HepG2 (cell line): Measurements from ENCODE around the gene C5orf34. TPM values are rescaled to one million over a fixed set of nuclear protein-coding genes. Genes with fewer than 3 reads are reported as not detected.
A peak's percentile ranks its signal among the peaks of the same experiment; 100 is the strongest.

Experiments used
- ARNT2 ChIP-seq: sonication (generic); formaldehyde crosslinking; IDR thresholded peaks from 2 replicates; pipeline ENCODE4 v1.8.0; 2022; ENCODE audit warnings: mild to moderate bottlenecking, low read depth, missing genetic modification reagents, moderate library complexity
- BRCA1 ChIP-seq: sonication (generic); formaldehyde crosslinking; IDR thresholded peaks from 2 replicates; pipeline ENCODE4 v1.4.0; 2020; ENCODE audit warnings: missing genetic modification reagents
- DMAP1 ChIP-seq: IDR thresholded peaks from 2 replicates; pipeline ENCODE4 v1.6.1; 2016
- GATA4 ChIP-seq: sonication (generic); IDR thresholded peaks from 2 replicates; pipeline ENCODE4 v1.6.1; 2016; ENCODE audit warnings: antibody characterized with exemption, low read depth, borderline replicate concordance
- NR2F1 ChIP-seq, 2 experiments: fragments of 450-650 bp in 1 of 2; formaldehyde crosslinking in 1 of 2; IDR thresholded peaks; 2 replicates each; pipeline versions ENCODE4 v1.5.0 to v1.6.1; 2016 to 2020; ENCODE audit warnings: mild to moderate bottlenecking in 1 of 2, missing compliant biosample characterization in 1 of 2, missing genetic modification reagents in 1 of 2, moderate library complexity in 1 of 2
- TBP ChIP-seq: sonication (generic); formaldehyde crosslinking; IDR thresholded peaks from 2 replicates; pipeline ENCODE4 v1.5.0; 2020; ENCODE audit warnings: missing genetic modification reagents
- TBX3 ChIP-seq: fragments of 450-650 bp; IDR thresholded peaks from 2 replicates; pipeline ENCODE4 v1.6.1; 2017; ENCODE audit warnings: antibody characterized with exemption, mild to moderate bottlenecking, inconsistent platforms, borderline replicate concordance
- YEATS4 ChIP-seq: sonication (generic); formaldehyde crosslinking; IDR thresholded peaks from 2 replicates; pipeline ENCODE4 v1.4.0; 2020; ENCODE audit warnings: missing genetic modification reagents, borderline replicate concordance
- ZBTB42 ChIP-seq: sonication (generic); formaldehyde crosslinking; IDR thresholded peaks from 2 replicates; pipeline ENCODE4 v1.5.0; 2020; ENCODE audit warnings: mild to moderate bottlenecking, missing genetic modification reagents
- ZFP82 ChIP-seq: sonication (generic); formaldehyde crosslinking; IDR thresholded peaks from 2 replicates; pipeline ENCODE4 v1.5.1; 2020; ENCODE audit warnings: mild to moderate bottlenecking, missing genetic modification reagents, borderline replicate concordance
- ZNF382 ChIP-seq: sonication (generic); formaldehyde crosslinking; IDR thresholded peaks from 2 replicates; pipeline ENCODE4 v1.5.0; 2020; ENCODE audit warnings: missing genetic modification reagents, mild to moderate bottlenecking, borderline replicate concordance
- ZNF652 ChIP-seq: IDR thresholded peaks from 2 replicates; pipeline ENCODE4 v1.6.1; 2016; ENCODE audit warnings: low read depth, borderline replicate concordance
- ZNF83 ChIP-seq: sonication (generic); formaldehyde crosslinking; IDR thresholded peaks from 2 replicates; pipeline ENCODE4 v1.4.0; 2020; ENCODE audit warnings: missing genetic modification reagents, mild to moderate bottlenecking, borderline replicate concordance
- ZSCAN21 ChIP-seq: sonication (generic); formaldehyde crosslinking; IDR thresholded peaks from 2 replicates; pipeline ENCODE4 v1.8.0; 2022; ENCODE audit warnings: mild to moderate bottlenecking, missing genetic modification reagents, moderate library complexity, borderline replicate concordance
- polyA plus RNA-seq, 8 experiments: library from polyadenylated mRNA; depleted of rRNA in 3 of 8; stranded (reverse) in 7 of 8; unstranded in 1 of 8; fragments of >200 nt; fragmentation: Illumina TruSeq in 4 of 8; extraction: Trizol in 4 of 8; gene quantifications; 2 replicates each; pipeline versions ENCODE4 v1.2.1 to v1.2.3, GENCODE V29; 2011 to 2016; ENCODE audit warnings: low read depth in 4 of 8, missing spikeins in 1 of 8, mixed read lengths in 1 of 8; ENCODE audit not compliant: insufficient read depth in 1 of 8
- total RNA-seq, 5 experiments: library from RNA; depleted of rRNA; stranded (reverse); fragments of >200 nt; fragmentation: Illumina TruSeq; extraction: Trizol; gene quantifications; 2 replicates each; pipeline ENCODE4 v1.2.3, GENCODE V29; 2016; ENCODE audit warnings: low read depth in 1 of 5
- TF ChIP-seq, protein P1 (sequence below): IDR thresholded peaks from 2 replicates; pipeline ENCODE4 v1.6.1; 2016; ENCODE audit warnings: low read depth, missing genetic modification reagents, missing compliant biosample characterization
- TF ChIP-seq, protein P2 (sequence below): sonication (generic); formaldehyde crosslinking; IDR thresholded peaks from 2 replicates; pipeline ENCODE4 v1.4.0; 2020; ENCODE audit warnings: missing genetic modification reagents
- TF ChIP-seq, protein P3 (sequence below): sonication (generic); formaldehyde crosslinking; IDR thresholded peaks from 2 replicates; pipeline ENCODE4 v1.8.0; 2022; ENCODE audit warnings: mild to moderate bottlenecking, missing genetic modification reagents, moderate library complexity
- TF ChIP-seq, protein P4 (sequence below): sonication (generic); formaldehyde crosslinking; IDR thresholded peaks from 2 replicates; pipeline ENCODE4 v1.5.0; 2020; ENCODE audit warnings: mild to moderate bottlenecking, missing genetic modification reagents

The C5orf34 gene
- total and polyA plus RNA-seq, 2 of the 13 experiments (the other 11 are each of a cell fraction or from before 2014, with no cell fraction given) = 3.2 to 6.4 TPM

DNA sequence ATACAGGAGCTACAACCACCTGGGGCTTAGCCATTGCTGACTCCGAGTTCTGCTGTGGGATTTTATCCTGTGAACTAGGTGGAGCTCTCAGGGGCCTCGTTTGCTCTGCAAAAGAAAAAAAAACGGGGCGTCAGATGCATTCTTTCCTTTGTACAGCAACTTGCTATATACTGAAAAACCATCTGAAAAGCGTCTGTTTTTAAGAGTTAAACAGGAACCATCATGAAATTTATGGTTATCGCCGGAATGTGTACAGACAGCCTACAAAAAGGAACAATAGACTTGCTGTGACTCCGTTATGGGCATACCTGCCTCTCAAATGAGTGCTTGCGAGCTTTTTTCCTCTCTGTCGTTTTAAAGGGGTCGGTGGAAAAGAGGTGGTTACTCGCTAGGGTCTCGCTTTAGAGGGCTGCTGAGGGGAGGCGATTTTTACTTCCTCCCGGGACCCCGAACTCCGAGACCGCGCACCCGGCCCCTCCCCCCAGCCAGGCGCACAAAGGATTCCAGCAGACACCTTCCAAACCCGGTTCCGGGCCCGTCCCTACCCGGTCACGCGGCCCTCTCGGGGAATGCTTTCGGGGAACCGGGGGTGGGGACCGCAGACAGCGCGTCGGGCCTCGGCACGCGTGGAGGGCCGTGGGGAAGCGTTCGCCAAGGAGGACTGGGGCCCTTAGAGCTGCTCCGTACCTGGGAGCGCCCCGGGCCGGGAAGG, 41.1 kb upstream of the C5orf34 start (continued):
- TF ChIP-seq, protein P1, sequence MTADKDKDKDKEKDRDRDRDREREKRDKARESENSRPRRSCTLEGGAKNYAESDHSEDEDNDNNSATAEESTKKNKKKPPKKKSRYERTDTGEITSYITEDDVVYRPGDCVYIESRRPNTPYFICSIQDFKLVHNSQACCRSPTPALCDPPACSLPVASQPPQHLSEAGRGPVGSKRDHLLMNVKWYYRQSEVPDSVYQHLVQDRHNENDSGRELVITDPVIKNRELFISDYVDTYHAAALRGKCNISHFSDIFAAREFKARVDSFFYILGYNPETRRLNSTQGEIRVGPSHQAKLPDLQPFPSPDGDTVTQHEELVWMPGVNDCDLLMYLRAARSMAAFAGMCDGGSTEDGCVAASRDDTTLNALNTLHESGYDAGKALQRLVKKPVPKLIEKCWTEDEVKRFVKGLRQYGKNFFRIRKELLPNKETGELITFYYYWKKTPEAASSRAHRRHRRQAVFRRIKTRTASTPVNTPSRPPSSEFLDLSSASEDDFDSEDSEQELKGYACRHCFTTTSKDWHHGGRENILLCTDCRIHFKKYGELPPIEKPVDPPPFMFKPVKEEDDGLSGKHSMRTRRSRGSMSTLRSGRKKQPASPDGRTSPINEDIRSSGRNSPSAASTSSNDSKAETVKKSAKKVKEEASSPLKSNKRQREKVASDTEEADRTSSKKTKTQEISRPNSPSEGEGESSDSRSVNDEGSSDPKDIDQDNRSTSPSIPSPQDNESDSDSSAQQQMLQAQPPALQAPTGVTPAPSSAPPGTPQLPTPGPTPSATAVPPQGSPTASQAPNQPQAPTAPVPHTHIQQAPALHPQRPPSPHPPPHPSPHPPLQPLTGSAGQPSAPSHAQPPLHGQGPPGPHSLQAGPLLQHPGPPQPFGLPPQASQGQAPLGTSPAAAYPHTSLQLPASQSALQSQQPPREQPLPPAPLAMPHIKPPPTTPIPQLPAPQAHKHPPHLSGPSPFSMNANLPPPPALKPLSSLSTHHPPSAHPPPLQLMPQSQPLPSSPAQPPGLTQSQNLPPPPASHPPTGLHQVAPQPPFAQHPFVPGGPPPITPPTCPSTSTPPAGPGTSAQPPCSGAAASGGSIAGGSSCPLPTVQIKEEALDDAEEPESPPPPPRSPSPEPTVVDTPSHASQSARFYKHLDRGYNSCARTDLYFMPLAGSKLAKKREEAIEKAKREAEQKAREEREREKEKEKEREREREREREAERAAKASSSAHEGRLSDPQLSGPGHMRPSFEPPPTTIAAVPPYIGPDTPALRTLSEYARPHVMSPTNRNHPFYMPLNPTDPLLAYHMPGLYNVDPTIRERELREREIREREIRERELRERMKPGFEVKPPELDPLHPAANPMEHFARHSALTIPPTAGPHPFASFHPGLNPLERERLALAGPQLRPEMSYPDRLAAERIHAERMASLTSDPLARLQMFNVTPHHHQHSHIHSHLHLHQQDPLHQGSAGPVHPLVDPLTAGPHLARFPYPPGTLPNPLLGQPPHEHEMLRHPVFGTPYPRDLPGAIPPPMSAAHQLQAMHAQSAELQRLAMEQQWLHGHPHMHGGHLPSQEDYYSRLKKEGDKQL (CRISPR knock-in tag) = no peak
- TF ChIP-seq ZNF382 (CRISPR knock-in tag) (no peak), ZSCAN21 (no peak), TBX3 (0 out of 2 replicates have a peak, but pooled peaks have one; percentile 13), NR2F1 (CRISPR knock-in tag; IDR thresholded peaks at IDR 0.05) (no peak), ZNF83 (CRISPR knock-in tag) (no peak), DMAP1 (CRISPR knock-in tag) (peak; percentile 75; the same call in 1 of the 2 replicates), YEATS4 (CRISPR knock-in tag) (0 out of 2 replicates have a peak, but pooled peaks have one; percentile 17), ZBTB42 (CRISPR knock-in tag) (no peak), ZNF652 (CRISPR knock-in tag) (no peak), ARNT2 (CRISPR knock-in tag) (no peak), ZFP82 (CRISPR knock-in tag) (no peak), GATA4 (no peak), TBP (CRISPR knock-in tag) (no peak), BRCA1 (CRISPR knock-in tag) (no peak)
- TF ChIP-seq, protein P2, sequence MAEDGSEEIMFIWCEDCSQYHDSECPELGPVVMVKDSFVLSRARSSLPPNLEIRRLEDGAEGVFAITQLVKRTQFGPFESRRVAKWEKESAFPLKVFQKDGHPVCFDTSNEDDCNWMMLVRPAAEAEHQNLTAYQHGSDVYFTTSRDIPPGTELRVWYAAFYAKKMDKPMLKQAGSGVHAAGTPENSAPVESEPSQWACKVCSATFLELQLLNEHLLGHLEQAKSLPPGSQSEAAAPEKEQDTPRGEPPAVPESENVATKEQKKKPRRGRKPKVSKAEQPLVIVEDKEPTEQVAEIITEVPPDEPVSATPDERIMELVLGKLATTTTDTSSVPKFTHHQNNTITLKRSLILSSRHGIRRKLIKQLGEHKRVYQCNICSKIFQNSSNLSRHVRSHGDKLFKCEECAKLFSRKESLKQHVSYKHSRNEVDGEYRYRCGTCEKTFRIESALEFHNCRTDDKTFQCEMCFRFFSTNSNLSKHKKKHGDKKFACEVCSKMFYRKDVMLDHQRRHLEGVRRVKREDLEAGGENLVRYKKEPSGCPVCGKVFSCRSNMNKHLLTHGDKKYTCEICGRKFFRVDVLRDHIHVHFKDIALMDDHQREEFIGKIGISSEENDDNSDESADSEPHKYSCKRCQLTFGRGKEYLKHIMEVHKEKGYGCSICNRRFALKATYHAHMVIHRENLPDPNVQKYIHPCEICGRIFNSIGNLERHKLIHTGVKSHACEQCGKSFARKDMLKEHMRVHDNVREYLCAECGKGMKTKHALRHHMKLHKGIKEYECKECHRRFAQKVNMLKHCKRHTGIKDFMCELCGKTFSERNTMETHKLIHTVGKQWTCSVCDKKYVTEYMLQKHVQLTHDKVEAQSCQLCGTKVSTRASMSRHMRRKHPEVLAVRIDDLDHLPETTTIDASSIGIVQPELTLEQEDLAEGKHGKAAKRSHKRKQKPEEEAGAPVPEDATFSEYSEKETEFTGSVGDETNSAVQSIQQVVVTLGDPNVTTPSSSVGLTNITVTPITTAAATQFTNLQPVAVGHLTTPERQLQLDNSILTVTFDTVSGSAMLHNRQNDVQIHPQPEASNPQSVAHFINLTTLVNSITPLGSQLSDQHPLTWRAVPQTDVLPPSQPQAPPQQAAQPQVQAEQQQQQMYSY (CRISPR knock-in tag) = no peak
- TF ChIP-seq, protein P3, sequence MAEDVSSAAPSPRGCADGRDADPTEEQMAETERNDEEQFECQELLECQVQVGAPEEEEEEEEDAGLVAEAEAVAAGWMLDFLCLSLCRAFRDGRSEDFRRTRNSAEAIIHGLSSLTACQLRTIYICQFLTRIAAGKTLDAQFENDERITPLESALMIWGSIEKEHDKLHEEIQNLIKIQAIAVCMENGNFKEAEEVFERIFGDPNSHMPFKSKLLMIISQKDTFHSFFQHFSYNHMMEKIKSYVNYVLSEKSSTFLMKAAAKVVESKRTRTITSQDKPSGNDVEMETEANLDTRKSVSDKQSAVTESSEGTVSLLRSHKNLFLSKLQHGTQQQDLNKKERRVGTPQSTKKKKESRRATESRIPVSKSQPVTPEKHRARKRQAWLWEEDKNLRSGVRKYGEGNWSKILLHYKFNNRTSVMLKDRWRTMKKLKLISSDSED (CRISPR knock-in tag) = no peak
- TF ChIP-seq, protein P4, sequence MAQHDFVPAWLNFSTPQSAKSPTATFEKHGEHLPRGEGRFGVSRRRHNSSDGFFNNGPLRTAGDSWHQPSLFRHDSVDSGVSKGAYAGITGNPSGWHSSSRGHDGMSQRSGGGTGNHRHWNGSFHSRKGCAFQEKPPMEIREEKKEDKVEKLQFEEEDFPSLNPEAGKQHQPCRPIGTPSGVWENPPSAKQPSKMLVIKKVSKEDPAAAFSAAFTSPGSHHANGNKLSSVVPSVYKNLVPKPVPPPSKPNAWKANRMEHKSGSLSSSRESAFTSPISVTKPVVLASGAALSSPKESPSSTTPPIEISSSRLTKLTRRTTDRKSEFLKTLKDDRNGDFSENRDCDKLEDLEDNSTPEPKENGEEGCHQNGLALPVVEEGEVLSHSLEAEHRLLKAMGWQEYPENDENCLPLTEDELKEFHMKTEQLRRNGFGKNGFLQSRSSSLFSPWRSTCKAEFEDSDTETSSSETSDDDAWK (CRISPR knock-in tag) = no peak
